ENCODE results near the gene MRPS7.

MRPS7 gene

GRCh38 chr17:75267411-75268232 is 5.9 kb downstream of the MRPS7 start:
- no peak for DNase-seq (ENCODE audit: low read depth, low spot score)
- peaks cover 19% of the 10 kb centered on the region for H3K4me1 ChIP-seq (ENCODE audit: insufficient read depth, insufficient read length)
- peaks cover 13% of the 10 kb centered on the region for H3K27me3 ChIP-seq (ENCODE audit: insufficient read depth, insufficient read length)
- TF ChIP-seq YY1 (IDR thresholded peaks at IDR 0.05; ENCODE audit: insufficient read depth, insufficient read length) = no peak
- TF ChIP-seq ZNF274 (IDR thresholded peaks at IDR 0.05; ENCODE audit: low read depth, low read length) = no peak
- no peak for TF ChIP-seq SUZ12 (IDR thresholded peaks at IDR 0.05; ENCODE audit: extremely low read depth, insufficient read depth, insufficient read length)
- H3K36me3 ChIP-seq (ENCODE audit: insufficient read depth, insufficient read length, low read length) = peaks cover 54% of the 10 kb centered on the region
- no peaks in the 10 kb centered on the region for H3K9me3 ChIP-seq (ENCODE audit: insufficient read depth, low read length)
- no peak overlapping the region for H3K4me3 ChIP-seq (ENCODE audit: insufficient read length, low read depth)
- H3K9ac ChIP-seq (ENCODE audit: insufficient read length, low read depth) = peak overlapping the region; percentile 61

DNA sequence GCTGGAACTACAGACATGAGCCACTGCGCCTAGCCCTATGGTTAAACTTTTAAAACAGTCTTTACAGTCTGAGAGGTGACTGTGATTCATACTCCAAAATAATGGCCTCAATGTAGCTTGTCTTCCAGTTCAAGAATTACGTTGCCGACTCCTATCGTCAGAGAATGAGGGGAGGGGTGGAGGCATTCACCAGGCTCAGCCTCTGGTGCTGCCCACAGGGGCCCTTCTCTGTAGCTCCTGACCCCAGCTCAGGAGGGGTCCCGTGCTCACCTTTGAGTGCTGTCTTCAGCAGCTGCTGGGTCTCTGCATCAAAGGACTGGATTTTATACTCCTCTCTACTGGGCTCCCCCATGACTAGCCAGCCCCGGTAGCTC is 8.2 kb downstream of the MRPS7 start:
- Histone ChIP-seq H3K36me3 (ENCODE audit: insufficient read depth, insufficient read length, low read length) (peaks cover 48% of the 10 kb centered on the region), H3K9me3 (ENCODE audit: insufficient read depth, low read length) (no peaks in the 10 kb centered on the region), H3K27me3 (ENCODE audit: insufficient read depth, insufficient read length) (peaks cover 13% of the 10 kb centered on the region), H3K9ac (ENCODE audit: insufficient read length, low read depth) (peak overlapping the region; percentile 96), H3K4me1 (ENCODE audit: insufficient read depth, insufficient read length) (peaks cover 19% of the 10 kb centered on the region), H3K4me3 (ENCODE audit: insufficient read length, low read depth) (peak overlapping the region; percentile 84)
- no peak for DNase-seq (ENCODE audit: low read depth, low spot score)
- no peak for TF ChIP-seq ZNF274 (IDR thresholded peaks at IDR 0.05; ENCODE audit: low read depth, low read length)
- no peak for TF ChIP-seq YY1 (IDR thresholded peaks at IDR 0.05; ENCODE audit: insufficient read depth, insufficient read length)
- no peak for TF ChIP-seq SUZ12 (IDR thresholded peaks at IDR 0.05; ENCODE audit: extremely low read depth, insufficient read depth, insufficient read length)

- peaks cover 13% of the 10 kb centered on the region for H3K27me3 ChIP-seq (ENCODE audit: insufficient read depth, insufficient read length)
- peak overlapping the region; percentile 84 for H3K4me3 ChIP-seq (ENCODE audit: insufficient read length, low read depth)
- DNase-seq (ENCODE audit: low read depth, low spot score) = no peak
- no peak for TF ChIP-seq YY1 (IDR thresholded peaks at IDR 0.05; ENCODE audit: insufficient read depth, insufficient read length)
- no peak for TF ChIP-seq ZNF274 (IDR thresholded peaks at IDR 0.05; ENCODE audit: low read depth, low read length)
- no peak for TF ChIP-seq SUZ12 (IDR thresholded peaks at IDR 0.05; ENCODE audit: extremely low read depth, insufficient read depth, insufficient read length)
- peaks cover 46% of the 10 kb centered on the region for H3K36me3 ChIP-seq (ENCODE audit: insufficient read depth, insufficient read length, low read length)
- no peaks in the 10 kb centered on the region for H3K9me3 ChIP-seq (ENCODE audit: insufficient read depth, low read length)
- peak overlapping the region; percentile 96 for H3K9ac ChIP-seq (ENCODE audit: insufficient read length, low read depth)
- H3K4me1 ChIP-seq (ENCODE audit: insufficient read depth, insufficient read length) = peaks cover 19% of the 10 kb centered on the region
Measured at GRCh38 chr17:75270218-75270965, 8.7 kb downstream of the MRPS7 start.

- H3K36me3 ChIP-seq (ENCODE audit: insufficient read depth, insufficient read length, low read length) = peaks cover 43% of the 10 kb centered on the region
- DNase-seq (ENCODE audit: low read depth, low spot score) = no peak
- peak within 1 kb of the TSS; percentile 96 for H3K9ac ChIP-seq (ENCODE audit: insufficient read length, low read depth)
- peaks cover 13% of the 10 kb centered on the region for H3K27me3 ChIP-seq (ENCODE audit: insufficient read depth, insufficient read length)
- H3K4me3 ChIP-seq (ENCODE audit: insufficient read length, low read depth) = peak within 1 kb of the TSS; percentile 84
- no peak for TF ChIP-seq ZNF274 (IDR thresholded peaks at IDR 0.05; ENCODE audit: low read depth, low read length)
- no peak for TF ChIP-seq SUZ12 (IDR thresholded peaks at IDR 0.05; ENCODE audit: extremely low read depth, insufficient read depth, insufficient read length)
- TF ChIP-seq YY1 (IDR thresholded peaks at IDR 0.05; ENCODE audit: insufficient read depth, insufficient read length) = no peak
- H3K9me3 ChIP-seq (ENCODE audit: insufficient read depth, low read length) = no peaks in the 10 kb centered on the region
- H3K4me1 ChIP-seq (ENCODE audit: insufficient read depth, insufficient read length) = peaks cover 19% of the 10 kb centered on the region
Measured at GRCh38 chr17:75270966-75271232, 9.2 kb downstream of the MRPS7 start, which contains the start of gene MIF4GD. Gene MIF4GD, minus strand, starts transcription at chr17:75271231. Its CDS starts 1,036 bp downstream, at chr17:75270195.

GRCh38 chr17:75271233-75271954 is 9.7 kb downstream of the MRPS7 start:
- Histone ChIP-seq H3K9me3 (ENCODE audit: insufficient read depth, low read length) (no peaks in the 10 kb centered on the region), H3K4me3 (ENCODE audit: insufficient read length, low read depth) (peak overlapping the region; percentile 84), H3K9ac (ENCODE audit: insufficient read length, low read depth) (peak overlapping the region; percentile 96), H3K36me3 (ENCODE audit: insufficient read depth, insufficient read length, low read length) (peaks cover 38% of the 10 kb centered on the region), H3K4me1 (ENCODE audit: insufficient read depth, insufficient read length) (peaks cover 19% of the 10 kb centered on the region), H3K27me3 (ENCODE audit: insufficient read depth, insufficient read length) (peaks cover 13% of the 10 kb centered on the region)
- no peak for DNase-seq (ENCODE audit: low read depth, low spot score)
- TF ChIP-seq YY1 (IDR thresholded peaks at IDR 0.05; ENCODE audit: insufficient read depth, insufficient read length) (no peak), SUZ12 (IDR thresholded peaks at IDR 0.05; ENCODE audit: extremely low read depth, insufficient read depth, insufficient read length) (no peak), ZNF274 (IDR thresholded peaks at IDR 0.05; ENCODE audit: low read depth, low read length) (no peak)

GRCh38 chr17:75271955-75272847 is 10.5 kb downstream of the MRPS7 start:
- no peak for DNase-seq (ENCODE audit: low read depth, low spot score)
- Histone ChIP-seq H3K4me1 (ENCODE audit: insufficient read depth, insufficient read length) (peaks cover 16% of the 10 kb centered on the region), H3K9ac (ENCODE audit: insufficient read length, low read depth) (peak overlapping the region; percentile 96), H3K27me3 (ENCODE audit: insufficient read depth, insufficient read length) (peaks cover 13% of the 10 kb centered on the region), H3K36me3 (ENCODE audit: insufficient read depth, insufficient read length, low read length) (peaks cover 34% of the 10 kb centered on the region), H3K4me3 (ENCODE audit: insufficient read length, low read depth) (peak overlapping the region; percentile 84), H3K9me3 (ENCODE audit: insufficient read depth, low read length) (no peaks in the 10 kb centered on the region)
- TF ChIP-seq SUZ12 (IDR thresholded peaks at IDR 0.05; ENCODE audit: extremely low read depth, insufficient read depth, insufficient read length) = no peak
- no peak for TF ChIP-seq YY1 (IDR thresholded peaks at IDR 0.05; ENCODE audit: insufficient read depth, insufficient read length)
- TF ChIP-seq ZNF274 (IDR thresholded peaks at IDR 0.05; ENCODE audit: low read depth, low read length) = no peak

Data from NT2/D1 (cell line).